GM06990 (cell line): ENCODE measurements around the gene HBG1.

Experiments
- DNase-seq: peaks from one replicate; pipeline ENCODE4 v3.0.0-alpha.2; 2011; ENCODE audit not compliant: insufficient read length; ENCODE audit errors: extremely low read depth
- H3K27me3 ChIP-seq: replicated peaks from 2 replicates; pipeline ENCODE4 v1.6.0; 2011; ENCODE audit warnings: low read length; ENCODE audit not compliant: control insufficient read depth, insufficient read depth
- H3K36me3 ChIP-seq: 2 replicates; pipeline ENCODE4 v1.5.1; 2011; ENCODE audit warnings: low read length; ENCODE audit not compliant: control insufficient read depth, insufficient read depth
- H3K4me3 ChIP-seq: replicated peaks from 2 replicates; pipeline ENCODE4 v1.5.1; 2011; ENCODE audit warnings: low read depth, mild to moderate bottlenecking, control low read depth, low read length
- CTCF ChIP-seq: IDR thresholded peaks from 2 replicates; pipeline ENCODE4 v1.5.1; 2011; ENCODE audit warnings: low read length, control low read depth, mild to moderate bottlenecking, inconsistent platforms; ENCODE audit not compliant: insufficient read depth, poor library complexity, severe bottlenecking

The HBG1 gene

GRCh38 chr11:5235364-5236095 is 14.1 kb downstream of the HBG1 start:
- TF ChIP-seq CTCF: no peak
- no peak overlapping the region for H3K4me3 ChIP-seq
- H3K36me3 ChIP-seq: no peaks in the 10 kb centered on the region
- no peaks in the 10 kb centered on the region for H3K27me3 ChIP-seq
- DNase-seq: no peak

GRCh38 chr11:5234381-5234834 is 15.2 kb downstream of the HBG1 start, which contains the start of gene HBD:
Gene HBD, minus strand, starts transcription at chr11:5234483. Its CDS starts 50 bp downstream, at chr11:5234433.
- no peaks in the 10 kb centered on the region for H3K27me3 ChIP-seq
- no peak for DNase-seq
- TF ChIP-seq CTCF: no peak
- no peak within 1 kb of the TSS for H3K4me3 ChIP-seq
- H3K36me3 ChIP-seq: no peaks in the 10 kb centered on the region

GRCh38 chr11:5233307-5233706 is 16.4 kb downstream of the HBG1 start:
- Histone ChIP-seq H3K4me3 (no peak overlapping the region), H3K36me3 (no peaks in the 10 kb centered on the region), H3K27me3 (no peaks in the 10 kb centered on the region)
- DNase-seq: no peak
- no peak for TF ChIP-seq CTCF

GRCh38 chr11:5232821-5233220 is 16.8 kb downstream of the HBG1 start:
- Histone ChIP-seq H3K36me3 (no peaks in the 10 kb centered on the region), H3K4me3 (no peak overlapping the region), H3K27me3 (no peaks in the 10 kb centered on the region)
- TF ChIP-seq CTCF: no peak
- no peak for DNase-seq

GRCh38 chr11:5232176-5232575 is 17.5 kb downstream of the HBG1 start:
- Histone ChIP-seq H3K36me3 (no peaks in the 10 kb centered on the region), H3K27me3 (no peaks in the 10 kb centered on the region), H3K4me3 (no peak overlapping the region)
- DNase-seq: no peak
- TF ChIP-seq CTCF: no peak
